Stimulated activated CD8-positive, alpha-beta memory T cell treated with anti-CD3 and anti-CD28 coated beads, Interleukin-12 subunit alpha, Interleukin-12 subunit beta, amount 100 ng/mL, for 1 hour (primary cell): ENCODE measurements around the gene CRIP1.

Experiments
- DNase-seq: peaks from one replicate; pipeline ENCODE4 v3.0.0-alpha.2; 2020; ENCODE audit warnings: low read depth

Gene CRIP1

GRCh38 chr14:105505101-105505500 is 18.4 kb downstream of the CRIP1 start:
- DNase-seq: no peak

- no peak for DNase-seq
These were observed 20.6 kb downstream of the CRIP1 start for GRCh38 chr14:105507247-105507646.

- DNase-seq: no peak
These were observed 21.4 kb downstream of the CRIP1 start for GRCh38 chr14:105508069-105508468.

GRCh38 chr14:105508601-105509000 is 21.9 kb downstream of the CRIP1 start:
- DNase-seq: no peak

GRCh38 chr14:105517096-105517495 is 30.4 kb downstream of the CRIP1 start:
- no peak for DNase-seq

- DNase-seq: no peak
These were observed 33.4 kb downstream of the CRIP1 start for GRCh38 chr14:105519946-105520698.

GRCh38 chr14:105525326-105525725 is 38.6 kb downstream of the CRIP1 start:
- DNase-seq: no peak

GRCh38 chr14:105525861-105526775 is 39.4 kb downstream of the CRIP1 start, which contains the start of gene TMEM121:
Gene TMEM121 (plus strand): TSS chr14:105526583. CDS start chr14:105528835, 2,252 bp downstream.
- no peak for DNase-seq

- DNase-seq: no peak
These were observed 40.2 kb downstream of the CRIP1 start for GRCh38 chr14:105526776-105527380.

GRCh38 chr14:105527381-105527825 is 40.7 kb downstream of the CRIP1 start:
- no peak for DNase-seq

GRCh38 chr14:105527826-105528585 is 41.3 kb downstream of the CRIP1 start:
- DNase-seq: peak; percentile 54

- no peak for DNase-seq
These were observed 42.1 kb downstream of the CRIP1 start for GRCh38 chr14:105528586-105529318.

GRCh38 chr14:105529319-105529568 is 42.6 kb downstream of the CRIP1 start:
- no peak for DNase-seq

- DNase-seq: no peak
These were observed 43.0 kb downstream of the CRIP1 start for GRCh38 chr14:105529569-105530284.

GRCh38 chr14:105530285-105531087 is 43.8 kb downstream of the CRIP1 start:
- DNase-seq: no peak

- DNase-seq: no peak
These were observed 44.6 kb downstream of the CRIP1 start for GRCh38 chr14:105531088-105531893.

GRCh38 chr14:105531894-105532623 is 45.4 kb downstream of the CRIP1 start:
- DNase-seq: no peak

GRCh38 chr14:105532735-105533141 is 46.1 kb downstream of the CRIP1 start:
- DNase-seq: no peak
